Breast epithelium (tissue), 3 donors: ENCODE results near the gene AKAP9.

Source experiments
- POLR2AphosphoS5 ChIP-seq, 3 donors: sonication (generic); formaldehyde crosslinking; IDR thresholded peaks; one replicate each; pipeline ENCODE4 v1.6.1; 2017; ENCODE audit warnings: antibody characterized with exemption in 3 of 3
- TF ChIP-seq, protein P1 (sequence below), 3 donors: fragments of 450-650 bp; IDR thresholded peaks; one replicate each; pipeline ENCODE4 v1.5.1; 2016 to 2017; ENCODE audit warnings: antibody characterized with exemption in 3 of 3, mild to moderate bottlenecking in 3 of 3, moderate library complexity in 3 of 3

DNA sequence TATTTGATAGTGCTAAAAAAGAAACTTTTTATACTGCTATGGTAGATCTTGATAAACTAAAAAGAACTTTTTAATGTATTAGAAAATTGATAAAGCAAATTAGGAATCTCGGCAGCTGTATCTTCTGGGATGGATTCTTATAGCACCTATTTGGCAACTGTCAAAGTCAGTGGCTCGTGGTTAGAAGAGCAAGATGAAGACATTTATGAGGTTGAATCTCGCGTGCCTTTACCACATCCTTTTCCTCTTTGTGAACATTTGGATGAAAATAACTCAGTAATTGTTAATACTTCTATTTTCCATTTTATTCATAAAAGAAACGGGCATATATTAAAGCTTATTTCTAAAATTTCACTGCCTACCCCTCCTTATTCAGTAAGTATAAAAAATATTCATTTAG, 117.4 kb downstream of the AKAP9 start:
- TF ChIP-seq, protein P1, sequence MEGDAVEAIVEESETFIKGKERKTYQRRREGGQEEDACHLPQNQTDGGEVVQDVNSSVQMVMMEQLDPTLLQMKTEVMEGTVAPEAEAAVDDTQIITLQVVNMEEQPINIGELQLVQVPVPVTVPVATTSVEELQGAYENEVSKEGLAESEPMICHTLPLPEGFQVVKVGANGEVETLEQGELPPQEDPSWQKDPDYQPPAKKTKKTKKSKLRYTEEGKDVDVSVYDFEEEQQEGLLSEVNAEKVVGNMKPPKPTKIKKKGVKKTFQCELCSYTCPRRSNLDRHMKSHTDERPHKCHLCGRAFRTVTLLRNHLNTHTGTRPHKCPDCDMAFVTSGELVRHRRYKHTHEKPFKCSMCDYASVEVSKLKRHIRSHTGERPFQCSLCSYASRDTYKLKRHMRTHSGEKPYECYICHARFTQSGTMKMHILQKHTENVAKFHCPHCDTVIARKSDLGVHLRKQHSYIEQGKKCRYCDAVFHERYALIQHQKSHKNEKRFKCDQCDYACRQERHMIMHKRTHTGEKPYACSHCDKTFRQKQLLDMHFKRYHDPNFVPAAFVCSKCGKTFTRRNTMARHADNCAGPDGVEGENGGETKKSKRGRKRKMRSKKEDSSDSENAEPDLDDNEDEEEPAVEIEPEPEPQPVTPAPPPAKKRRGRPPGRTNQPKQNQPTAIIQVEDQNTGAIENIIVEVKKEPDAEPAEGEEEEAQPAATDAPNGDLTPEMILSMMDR (IDR thresholded peaks at IDR 0.05): no peak
- TF ChIP-seq POLR2AphosphoS5 (IDR thresholded peaks at IDR 0.05): no peak
